Fibroblast of lung (primary cell): ENCODE data around the gene MAJIN. TPM values are rescaled to one million over a fixed set of nuclear protein-coding genes. Genes with fewer than 3 reads are reported as not detected.

ENCODE experiments used
- DNase-seq, 2 donors: peaks; one replicate each; pipeline versions ENCODE4 v3.0.0 to v3.0.0-alpha.2; 2010; ENCODE audit warnings: low read depth in 2 of 2
- H2AFZ ChIP-seq: 2 replicates; pipeline ENCODE4 v1.5.1; 2012; ENCODE audit warnings: low read length, control low read depth, inconsistent platforms
- H3K27ac ChIP-seq: 2 replicates; pipeline ENCODE4 v1.5.1; 2011; ENCODE audit warnings: low read length, control low read depth; ENCODE audit not compliant: insufficient read depth
- H3K27me3 ChIP-seq: 2 replicates; pipeline ENCODE4 v1.5.1; 2011; ENCODE audit warnings: mild to moderate bottlenecking, low read length; ENCODE audit not compliant: control insufficient read depth, insufficient read depth
- H3K36me3 ChIP-seq: 2 replicates; pipeline ENCODE4 v1.5.1; 2011; ENCODE audit warnings: low read length; ENCODE audit not compliant: control insufficient read depth, insufficient read depth
- H3K4me1 ChIP-seq: 2 replicates; pipeline ENCODE4 v1.5.1; 2011; ENCODE audit warnings: low read length; ENCODE audit not compliant: control insufficient read depth, insufficient read depth; ENCODE audit errors: extremely low read depth
- H3K4me2 ChIP-seq: 2 replicates; pipeline ENCODE4 v1.5.1; 2011; ENCODE audit warnings: low read length, control low read depth; ENCODE audit not compliant: insufficient read depth; ENCODE audit errors: extremely low read depth
- H3K4me3 ChIP-seq, 4 experiments: fragments of 200-600 bp in 1 of 4; sonication (generic) in 1 of 4; replicated peaks in 1 of 4; 2 replicates each; pipeline ENCODE4 v1.5.1; 2011 to 2016; ENCODE audit warnings: low read length in 4 of 4, low read depth in 3 of 4, mild to moderate bottlenecking in 3 of 4, control low read depth in 2 of 4, inconsistent platforms in 1 of 4, mixed read lengths in 1 of 4; ENCODE audit not compliant: insufficient read depth in 1 of 4; ENCODE audit errors: control extremely low read depth in 1 of 4
- H3K79me2 ChIP-seq: 2 replicates; pipeline ENCODE4 v1.5.1; 2012; ENCODE audit warnings: mild to moderate bottlenecking, low read length, inconsistent platforms; ENCODE audit not compliant: control insufficient read depth, insufficient read depth
- H3K9ac ChIP-seq: 2 replicates; pipeline ENCODE4 v1.5.1; 2011; ENCODE audit warnings: mild to moderate bottlenecking, low read length, control low read depth; ENCODE audit not compliant: insufficient read depth
- H3K9me3 ChIP-seq: 2 replicates; pipeline ENCODE4 v1.5.1; 2012; ENCODE audit warnings: low read depth, low read length; ENCODE audit not compliant: control insufficient read depth, insufficient read depth
- H4K20me1 ChIP-seq: 2 replicates; pipeline ENCODE4 v1.5.1; 2011; ENCODE audit warnings: low read length; ENCODE audit not compliant: control insufficient read depth, insufficient read depth; ENCODE audit errors: extremely low read depth
- CTCF ChIP-seq, 2 donors: IDR thresholded peaks in 1 of 2; conservative IDR thresholded peaks in 1 of 2; 1 replicate in 1 of 2; 2 replicates in 1 of 2; pipeline ENCODE4 v1.5.1; 2011 to 2012; ENCODE audit warnings: low read length in 2 of 2, control low read depth in 1 of 2, inconsistent platforms in 1 of 2, low read depth in 1 of 2, mild to moderate bottlenecking in 1 of 2
- EZH2 ChIP-seq: IDR thresholded peaks from 2 replicates; pipeline ENCODE4 v1.5.1; 2012; ENCODE audit warnings: low read length, control low read depth, mild to moderate bottlenecking; ENCODE audit errors: missing control alignments
- polyA plus RNA-seq, 2 donors: library from polyadenylated mRNA; depleted of rRNA in 1 of 2; stranded (reverse) in 1 of 2; unstranded in 1 of 2; fragments of >200 nt; gene quantifications; 2 replicates each; pipeline ENCODE4 v1.2.1, GENCODE V29; 2011 to 2012; ENCODE audit warnings: missing spikeins in 1 of 2
- total RNA-seq: library from RNA; depleted of rRNA; stranded (reverse); fragments of >200 nt; gene quantifications from 2 replicates; pipeline ENCODE4 v1.2.1, GENCODE V29; 2014

Gene MAJIN
- total and polyA plus RNA-seq, 2 donors (not counting 1 experiment from before 2014, with no cell fraction given), result not detected

DNA sequence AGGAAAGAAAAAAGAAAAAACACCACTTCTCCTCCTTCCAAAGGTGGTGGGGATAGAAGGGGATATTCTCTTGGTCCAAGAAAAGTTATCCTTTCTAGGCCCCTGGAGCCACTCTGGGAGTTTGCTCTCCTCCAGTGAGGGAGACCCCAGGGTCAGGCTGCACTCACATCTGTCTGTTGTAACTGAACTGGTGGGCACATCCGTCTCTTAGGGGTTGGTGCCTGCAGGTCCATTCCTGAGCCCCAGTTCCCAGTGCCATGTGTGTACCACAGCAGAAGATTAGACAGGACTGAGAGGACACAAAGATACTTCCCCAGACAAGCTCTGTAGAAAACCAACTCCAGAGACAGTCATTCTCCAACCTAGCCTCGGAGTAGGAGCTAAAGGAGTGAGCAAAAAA lies 51.8 kb downstream of the MAJIN start:
- TF ChIP-seq CTCF (conservative IDR thresholded peaks at IDR 0.05 in 1 of 2, IDR thresholded peaks at IDR 0.05 in 1 of 2; ENCODE audit: low read depth in 1 of 2, low read length in 2 of 2) (no peak), EZH2 (no peak)
- Histone ChIP-seq H3K4me3 (no peak overlapping the region), H3K36me3 (no peaks in the 10 kb centered on the region), H3K4me1 (peaks cover 6% of the 10 kb centered on the region), H2AFZ (no peak overlapping the region), H3K79me2 (peaks cover 10% of the 10 kb centered on the region), H4K20me1 (no peaks in the 10 kb centered on the region), H3K4me2 (no peak overlapping the region), H3K9me3 (no peaks in the 10 kb centered on the region), H3K9ac (no peak overlapping the region), H3K27me3 (no peaks in the 10 kb centered on the region), H3K27ac (no peak overlapping the region)
- DNase-seq, result no peak

GRCh38 chr11:64919627-64920026 lies 52.3 kb downstream of the MAJIN start:
- no peak for TF ChIP-seq EZH2
- no peak overlapping the region for H3K4me3 ChIP-seq
- H3K27me3 ChIP-seq, result no peaks in the 10 kb centered on the region
- H3K9ac ChIP-seq, result no peak overlapping the region
- DNase-seq, result no peak
- H2AFZ ChIP-seq, result no peak overlapping the region
- H3K79me2 ChIP-seq, result peaks cover 10% of the 10 kb centered on the region
- H3K9me3 ChIP-seq, result no peaks in the 10 kb centered on the region
- no peak overlapping the region for H3K27ac ChIP-seq
- H3K36me3 ChIP-seq, result no peaks in the 10 kb centered on the region
- H3K4me2 ChIP-seq, result no peak overlapping the region
- no peaks in the 10 kb centered on the region for H4K20me1 ChIP-seq
- peaks cover 6% of the 10 kb centered on the region for H3K4me1 ChIP-seq

- H3K36me3 ChIP-seq, result peaks cover 3% of the 10 kb centered on the region
- H3K4me3 ChIP-seq, result peak overlapping the region; percentile 50 to 92 (median 73)
- H2AFZ ChIP-seq, result no peak overlapping the region
- no peaks in the 10 kb centered on the region for H3K9me3 ChIP-seq
- no peaks in the 10 kb centered on the region for H4K20me1 ChIP-seq
- DNase-seq, result peak; percentile 59 to 65
- H3K4me1 ChIP-seq, result no peaks in the 10 kb centered on the region
- TF ChIP-seq CTCF (conservative IDR thresholded peaks at IDR 0.05 in 1 of 2, IDR thresholded peaks at IDR 0.05 in 1 of 2; ENCODE audit: low read depth in 1 of 2, low read length in 2 of 2) (peak; percentile 25 to 41), EZH2 (no peak)
- H3K27me3 ChIP-seq, result no peaks in the 10 kb centered on the region
- H3K4me2 ChIP-seq, result peak overlapping the region; percentile 74
- peaks cover 10% of the 10 kb centered on the region for H3K79me2 ChIP-seq
- H3K9ac ChIP-seq, result no peak overlapping the region
- peak overlapping the region; percentile 44 for H3K27ac ChIP-seq
Measured at GRCh38 chr11:64918017-64918416, 53.9 kb downstream of the MAJIN start.
